Measurements from ENCODE around the gene HDLBP. TPM values are rescaled to one million over a fixed set of nuclear protein-coding genes. Genes with fewer than 3 reads are reported as not detected.

HDLBP gene
- total RNA-seq, 1 donor from 2014 or later: 989 TPM

DNA sequence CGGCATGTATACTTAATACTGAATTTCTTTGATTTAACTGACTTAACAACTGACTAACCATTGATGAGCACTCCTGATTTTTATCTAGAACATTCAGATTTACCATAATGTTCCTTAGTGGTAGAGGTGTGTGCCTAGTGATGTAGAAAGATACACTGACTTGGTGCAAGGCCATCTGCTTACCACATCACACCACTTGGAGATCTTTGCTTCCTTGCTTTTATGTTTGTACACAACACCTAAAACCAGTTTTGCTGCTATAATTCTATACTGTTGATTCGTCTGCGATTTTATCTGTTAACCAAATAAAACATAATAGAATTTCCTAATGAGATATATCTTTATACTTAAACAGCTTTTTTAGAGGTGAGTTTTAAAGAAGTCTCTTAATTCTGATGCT is 36.8 kb upstream of the HDLBP start:
- Mint-ChIP-seq H3K27me3 (ENCODE audit: low read depth) (no peaks in the 10 kb centered on the region), H3K4me1 (ENCODE audit: low read depth) (peaks cover 46% of the 10 kb centered on the region), H3K9me3 (ENCODE audit: low read depth) (no peaks in the 10 kb centered on the region), H3K4me3 (ENCODE audit: unreplicated experiment) (no peak overlapping the region), H3K36me3 (ENCODE audit: low read depth) (peaks cover 31% of the 10 kb centered on the region), H3K27ac (ENCODE audit: unreplicated experiment) (peak overlapping the region; percentile 19)
- TF ChIP-seq, protein P1, sequence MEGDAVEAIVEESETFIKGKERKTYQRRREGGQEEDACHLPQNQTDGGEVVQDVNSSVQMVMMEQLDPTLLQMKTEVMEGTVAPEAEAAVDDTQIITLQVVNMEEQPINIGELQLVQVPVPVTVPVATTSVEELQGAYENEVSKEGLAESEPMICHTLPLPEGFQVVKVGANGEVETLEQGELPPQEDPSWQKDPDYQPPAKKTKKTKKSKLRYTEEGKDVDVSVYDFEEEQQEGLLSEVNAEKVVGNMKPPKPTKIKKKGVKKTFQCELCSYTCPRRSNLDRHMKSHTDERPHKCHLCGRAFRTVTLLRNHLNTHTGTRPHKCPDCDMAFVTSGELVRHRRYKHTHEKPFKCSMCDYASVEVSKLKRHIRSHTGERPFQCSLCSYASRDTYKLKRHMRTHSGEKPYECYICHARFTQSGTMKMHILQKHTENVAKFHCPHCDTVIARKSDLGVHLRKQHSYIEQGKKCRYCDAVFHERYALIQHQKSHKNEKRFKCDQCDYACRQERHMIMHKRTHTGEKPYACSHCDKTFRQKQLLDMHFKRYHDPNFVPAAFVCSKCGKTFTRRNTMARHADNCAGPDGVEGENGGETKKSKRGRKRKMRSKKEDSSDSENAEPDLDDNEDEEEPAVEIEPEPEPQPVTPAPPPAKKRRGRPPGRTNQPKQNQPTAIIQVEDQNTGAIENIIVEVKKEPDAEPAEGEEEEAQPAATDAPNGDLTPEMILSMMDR (IDR thresholded peaks at IDR 0.05): no peak
- DNase-seq (ENCODE audit: low spot score): no peak

DNA sequence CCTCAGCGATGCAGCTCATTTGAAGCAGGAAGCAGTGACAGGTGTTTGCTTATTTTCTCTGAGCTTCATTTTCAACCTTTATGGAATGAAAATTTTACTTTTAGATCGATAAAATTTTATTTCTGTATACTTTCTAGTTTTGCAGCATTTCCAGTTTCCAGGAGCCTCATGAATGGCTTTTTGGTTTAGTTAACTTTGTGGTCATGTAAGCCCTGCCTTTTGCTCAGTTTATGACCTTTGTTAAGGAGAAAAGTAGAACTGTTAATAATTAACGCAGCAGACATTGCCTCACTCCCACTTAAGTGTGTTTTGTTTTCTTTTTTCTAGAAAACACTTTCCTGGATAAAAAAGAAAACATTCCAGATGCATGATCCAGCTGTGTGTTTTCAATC is 36.2 kb upstream of the HDLBP start:
- Mint-ChIP-seq H3K4me1 (ENCODE audit: low read depth) (peaks cover 41% of the 10 kb centered on the region), H3K36me3 (ENCODE audit: low read depth) (peaks cover 31% of the 10 kb centered on the region), H3K9me3 (ENCODE audit: low read depth) (no peaks in the 10 kb centered on the region), H3K27ac (ENCODE audit: unreplicated experiment) (peak overlapping the region; percentile 19), H3K4me3 (ENCODE audit: unreplicated experiment) (no peak overlapping the region), H3K27me3 (ENCODE audit: low read depth) (no peaks in the 10 kb centered on the region)
- TF ChIP-seq, protein P1 (IDR thresholded peaks at IDR 0.05): no peak
- no peak for DNase-seq (ENCODE audit: low spot score)

DNA sequence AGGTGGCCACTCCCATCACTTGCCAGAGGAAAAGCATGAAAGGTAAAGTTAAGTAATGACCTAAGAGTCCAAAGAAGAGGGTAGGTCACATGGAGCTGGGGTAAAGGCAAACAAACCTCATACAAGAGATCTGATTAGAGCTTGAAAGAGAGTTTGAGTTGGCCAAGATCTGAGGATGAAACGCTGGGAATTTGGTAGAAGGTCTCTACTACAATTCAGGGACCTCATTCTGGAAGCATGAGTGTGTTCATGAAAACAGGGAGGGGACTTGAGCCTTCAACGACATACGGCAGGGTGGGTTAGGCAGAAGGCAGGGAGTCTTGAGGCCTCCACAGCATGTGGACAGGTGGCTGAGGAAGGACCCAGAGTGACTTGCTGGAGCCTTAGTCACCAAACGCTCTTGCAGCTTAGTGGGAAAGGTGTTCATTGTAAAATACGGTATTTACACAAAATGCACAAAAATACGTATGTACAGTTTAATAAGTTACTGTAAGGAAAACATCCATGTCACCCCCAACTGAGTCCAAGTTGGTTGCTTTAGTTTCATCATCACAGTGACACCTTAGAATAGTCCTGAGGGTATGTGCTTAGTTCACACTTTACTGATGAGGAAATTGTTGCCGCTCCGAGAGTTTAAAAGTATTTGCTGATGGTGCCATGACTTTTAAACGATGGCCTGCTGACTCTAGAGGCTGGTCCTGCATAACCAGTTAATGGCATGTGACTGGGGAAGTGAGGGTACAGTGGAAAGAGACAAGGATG is 35.6 kb upstream of the HDLBP start:
- Mint-ChIP-seq H3K27ac (ENCODE audit: unreplicated experiment) (peak overlapping the region; percentile 86), H3K9me3 (ENCODE audit: low read depth) (no peaks in the 10 kb centered on the region), H3K36me3 (ENCODE audit: low read depth) (peaks cover 32% of the 10 kb centered on the region), H3K4me1 (ENCODE audit: low read depth) (peaks cover 41% of the 10 kb centered on the region), H3K27me3 (ENCODE audit: low read depth) (no peaks in the 10 kb centered on the region), H3K4me3 (ENCODE audit: unreplicated experiment) (no peak overlapping the region)
- DNase-seq (ENCODE audit: low spot score): no peak
- TF ChIP-seq, protein P1 (IDR thresholded peaks at IDR 0.05): no peak

DNA sequence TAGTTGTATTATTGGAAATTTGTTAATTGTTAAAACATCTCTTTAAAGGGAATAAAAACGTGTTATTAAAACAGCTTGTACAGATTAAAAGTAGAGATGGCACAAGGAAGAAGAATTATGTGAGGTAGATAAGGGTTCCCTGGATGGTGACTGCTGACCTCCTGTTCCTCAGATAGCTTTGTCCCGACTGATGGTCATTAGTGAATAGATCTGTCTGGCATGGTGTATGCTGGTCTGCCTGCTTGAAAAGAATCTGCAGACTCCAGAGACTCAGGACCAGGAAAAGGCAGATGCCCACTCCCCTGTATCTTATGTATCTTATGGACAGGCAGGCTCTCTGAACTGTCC is 35.0 kb upstream of the HDLBP start:
- H3K4me3 Mint-ChIP-seq (ENCODE audit: unreplicated experiment): no peak overlapping the region
- TF ChIP-seq, protein P1 (IDR thresholded peaks at IDR 0.05): no peak
- DNase-seq (ENCODE audit: low spot score): no peak
- H3K27me3 Mint-ChIP-seq (ENCODE audit: low read depth): no peaks in the 10 kb centered on the region
- peak overlapping the region; percentile 86 for H3K27ac Mint-ChIP-seq (ENCODE audit: unreplicated experiment)
- H3K9me3 Mint-ChIP-seq (ENCODE audit: low read depth): no peaks in the 10 kb centered on the region
- peaks cover 41% of the 10 kb centered on the region for H3K4me1 Mint-ChIP-seq (ENCODE audit: low read depth)
- peaks cover 37% of the 10 kb centered on the region for H3K36me3 Mint-ChIP-seq (ENCODE audit: low read depth)

DNA sequence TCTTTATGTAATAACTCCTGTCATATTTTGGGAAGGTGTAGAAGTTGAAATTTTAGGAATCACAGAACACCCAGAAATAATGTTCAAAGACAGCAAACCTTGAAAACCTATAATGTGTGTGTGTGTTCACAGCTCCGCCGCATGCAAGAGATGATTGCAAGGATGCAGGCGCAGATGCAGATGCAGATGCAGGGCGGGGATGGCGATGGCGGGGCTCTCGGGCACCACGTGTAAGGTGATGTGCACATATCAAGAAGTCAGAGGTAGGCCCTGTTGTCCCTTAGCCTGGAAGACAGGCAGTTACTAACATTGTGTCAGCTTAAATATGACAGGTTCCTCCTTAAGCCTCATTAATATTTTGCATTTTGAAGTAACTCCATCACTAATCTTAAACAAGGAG is 34.5 kb upstream of the HDLBP start:
- TF ChIP-seq, protein P1 (IDR thresholded peaks at IDR 0.05): no peak
- H3K27ac Mint-ChIP-seq (ENCODE audit: unreplicated experiment): peak overlapping the region; percentile 57
- H3K4me1 Mint-ChIP-seq (ENCODE audit: low read depth): peaks cover 38% of the 10 kb centered on the region
- H3K27me3 Mint-ChIP-seq (ENCODE audit: low read depth): no peaks in the 10 kb centered on the region
- no peak for DNase-seq (ENCODE audit: low spot score)
- H3K9me3 Mint-ChIP-seq (ENCODE audit: low read depth): no peaks in the 10 kb centered on the region
- peaks cover 38% of the 10 kb centered on the region for H3K36me3 Mint-ChIP-seq (ENCODE audit: low read depth)
- H3K4me3 Mint-ChIP-seq (ENCODE audit: unreplicated experiment): no peak overlapping the region

Data from chondrocyte (in vitro differentiated cells).